H1 (cell line): ENCODE data around the gene HP1BP3. TPM values are rescaled to one million over a fixed set of nuclear protein-coding genes. Genes with fewer than 3 reads are reported as not detected.

Experiments used
- CTCF ChIA-PET: fragments of 300-600 bp; sonication (Branson Sonifier 250); formaldehyde crosslinking; loops from one replicate; lab custom pipeline; 2021; ENCODE audit not compliant: partially characterized antibody; lab: Charles Lee
- POLR2A ChIA-PET: fragments of 300-600 bp; sonication (Branson Sonifier 250); formaldehyde crosslinking; loops from one replicate; lab custom pipeline; 2021; ENCODE audit warnings: inconsistent platforms; ENCODE audit not compliant: partially characterized antibody; lab: Charles Lee
- DNase-seq, 2 experiments: peaks; one replicate each; pipeline versions ENCODE4 v3.0.0 to v3.0.0-alpha.2; 2010 to 2022; ENCODE audit warnings: low spot score in 2 of 2, low read depth in 1 of 2, mixed read lengths in 1 of 2
- FAIRE-seq: peaks from 2 replicates; lab custom pipeline; 2011; peaks lifted over from hg19 to GRCh38; lab: Jason Lieb, UNC
- H2AFZ ChIP-seq: 2 replicates; pipeline ENCODE4 v1.8.1; 2012; ENCODE audit warnings: low read length, inconsistent platforms
- H2AK5ac ChIP-seq: 2 replicates; pipeline ENCODE4 v1.6.1; 2013; ENCODE audit warnings: low read depth, low read length
- H2BK120ac ChIP-seq: replicated peaks from 2 replicates; pipeline ENCODE3; 2013; ENCODE audit warnings: low read depth, low read length, inconsistent platforms
- H2BK12ac ChIP-seq: 2 replicates; pipeline ENCODE4 v1.6.1; 2013; ENCODE audit warnings: low read depth, low read length
- H2BK15ac ChIP-seq: 2 replicates; pipeline ENCODE4 v1.6.1; 2013; ENCODE audit warnings: low read length
- H2BK20ac ChIP-seq: 2 replicates; pipeline ENCODE4 v1.6.1; 2013; ENCODE audit warnings: low read length
- H2BK5ac ChIP-seq: 2 replicates; pipeline ENCODE4 v1.6.1; 2013; ENCODE audit warnings: low read depth, low read length
- H3K14ac ChIP-seq: 2 replicates; pipeline ENCODE4 v1.6.1; 2013; ENCODE audit warnings: inconsistent platforms; ENCODE audit not compliant: insufficient read length
- H3K18ac ChIP-seq: 2 replicates; pipeline ENCODE4 v1.6.1; 2013; ENCODE audit warnings: low read length; ENCODE audit errors: extremely low read depth
- H3K23ac ChIP-seq: 2 replicates; pipeline ENCODE4 v1.6.1; 2013; ENCODE audit warnings: inconsistent platforms; ENCODE audit not compliant: insufficient read length
- H3K23me2 ChIP-seq: 2 replicates; pipeline ENCODE4 v1.6.1; 2013; ENCODE audit warnings: low read depth, low read length
- H3K27ac ChIP-seq: 2 replicates; pipeline ENCODE4 v1.6.1; 2011; ENCODE audit warnings: low read depth, low read length, inconsistent platforms
- H3K27me3 ChIP-seq, 4 experiments: replicated peaks in 1 of 4; 1 replicate in 1 of 4; 2 replicates in 3 of 4; pipeline versions ENCODE4 v1.6.1 to v1.8.1; 2011 to 2013; ENCODE audit warnings: low read length in 3 of 4, mild to moderate bottlenecking in 3 of 4, inconsistent platforms in 2 of 4, mixed read lengths in 2 of 4, moderate library complexity in 1 of 4; ENCODE audit not compliant: control insufficient read depth in 3 of 4, insufficient read depth in 3 of 4; ENCODE audit errors: extremely low read depth in 1 of 4
- H3K36me3 ChIP-seq, 4 experiments: 2 replicates each; pipeline versions ENCODE4 v1.6.1 to v1.8.1; 2011 to 2013; ENCODE audit warnings: mild to moderate bottlenecking in 4 of 4, low read length in 3 of 4, moderate library complexity in 2 of 4, control low read depth in 1 of 4, inconsistent platforms in 1 of 4; ENCODE audit not compliant: insufficient read depth in 4 of 4, control insufficient read depth in 2 of 4
- H3K4ac ChIP-seq: replicated peaks from 2 replicates; pipeline ENCODE3; 2013; ENCODE audit warnings: low read length, low read depth, mixed read lengths, inconsistent platforms; ENCODE audit not compliant: insufficient read length
- H3K4me1 ChIP-seq, 4 experiments: replicated peaks in 1 of 4; 1 replicate in 1 of 4; 2 replicates in 3 of 4; pipeline versions ENCODE4 v1.6.1 to v1.8.1; 2011 to 2013; ENCODE audit warnings: low read length in 3 of 4, inconsistent platforms in 2 of 4, mixed read lengths in 1 of 4; ENCODE audit not compliant: insufficient read depth in 4 of 4, control insufficient read depth in 3 of 4
- H3K4me2 ChIP-seq, 2 experiments: 2 replicates each; pipeline versions ENCODE4 v1.6.1 to v1.8.1; 2011 to 2013; ENCODE audit warnings: low read depth in 2 of 2, low read length in 2 of 2, control low read depth in 1 of 2, inconsistent platforms in 1 of 2, mild to moderate bottlenecking in 1 of 2; ENCODE audit not compliant: insufficient read depth in 1 of 2
- H3K4me3 ChIP-seq, 4 experiments: fragments of 200-600, 300-600 bp in 1 of 4; sonication (generic), shearing (Covaris generic), sonication (Bioruptor Twin) in 1 of 4; 2 replicates each; pipeline versions ENCODE4 v1.5.1 to v1.8.1; 2011 to 2016; ENCODE audit warnings: low read length in 4 of 4, low read depth in 3 of 4, control low read depth in 2 of 4, inconsistent platforms in 2 of 4, mild to moderate bottlenecking in 2 of 4, mixed read lengths in 1 of 4, moderate library complexity in 1 of 4; ENCODE audit not compliant: insufficient read depth in 2 of 4; ENCODE audit errors: extremely low read depth in 1 of 4
- H3K56ac ChIP-seq: replicated peaks from 2 replicates; pipeline ENCODE3; 2013; ENCODE audit warnings: low read depth, mild to moderate bottlenecking, mixed read lengths, low read length, inconsistent platforms; ENCODE audit not compliant: insufficient read length
- H3K79me1 ChIP-seq: 2 replicates; pipeline ENCODE4 v1.6.1; 2013; ENCODE audit warnings: low read depth, low read length, control low read depth
- H3K79me2 ChIP-seq, 2 experiments: 2 replicates each; pipeline versions ENCODE4 v1.6.1 to v1.8.1; 2012 to 2013; ENCODE audit warnings: low read length in 2 of 2, mild to moderate bottlenecking in 2 of 2, inconsistent platforms in 1 of 2; ENCODE audit not compliant: insufficient read depth in 2 of 2, control insufficient read depth in 1 of 2
- H3K9ac ChIP-seq, 4 experiments: replicated peaks in 1 of 4; 1 replicate in 1 of 4; 2 replicates in 3 of 4; pipeline versions ENCODE4 v1.6.1 to v1.8.1; 2011 to 2013; ENCODE audit warnings: low read depth in 3 of 4, low read length in 3 of 4, control low read depth in 2 of 4, mild to moderate bottlenecking in 2 of 4, moderate library complexity in 2 of 4, inconsistent platforms in 1 of 4; ENCODE audit errors: extremely low read depth in 1 of 4
- H3K9me3 ChIP-seq, 2 experiments: 2 replicates each; pipeline versions ENCODE4 v1.6.1 to v1.8.1; 2012 to 2013; ENCODE audit warnings: mild to moderate bottlenecking in 2 of 2, moderate library complexity in 2 of 2, control low read depth in 1 of 2, inconsistent platforms in 1 of 2, low read depth in 1 of 2, low read length in 1 of 2, mixed read lengths in 1 of 2; ENCODE audit not compliant: insufficient read depth in 2 of 2
- H4K20me1 ChIP-seq, 2 experiments: replicated peaks in 1 of 2; 2 replicates each; pipeline versions ENCODE3 to v1.8.1; 2011 to 2013; ENCODE audit warnings: inconsistent platforms in 2 of 2, low read length in 2 of 2, mild to moderate bottlenecking in 1 of 2; ENCODE audit not compliant: insufficient read depth in 2 of 2, control insufficient read depth in 1 of 2
- H4K5ac ChIP-seq: 2 replicates; pipeline ENCODE4 v1.6.1; 2013; ENCODE audit warnings: low read length, low read depth, mixed read lengths, inconsistent platforms; ENCODE audit not compliant: insufficient read length
- H4K8ac ChIP-seq: 2 replicates; pipeline ENCODE4 v1.8.0; 2013; ENCODE audit warnings: mild to moderate bottlenecking, moderate library complexity, low read length, inconsistent platforms; ENCODE audit not compliant: insufficient read depth; ENCODE audit errors: extremely low read depth
- H4K91ac ChIP-seq: replicated peaks from 2 replicates; pipeline ENCODE3; 2013; ENCODE audit warnings: low read length, mixed read lengths, inconsistent platforms; ENCODE audit not compliant: insufficient read length
- JUND ChIP-seq: IDR thresholded peaks from 2 replicates; pipeline ENCODE4 v1.6.1; 2011; ENCODE audit warnings: mild to moderate bottlenecking, improper control_type of control experiment, low read length
- WGBS, 2 experiments: shearing (Covaris generic) in 1 of 2; methylation state at CpG; one replicate each; pipeline versions ENCODE4 v1.1.6 to v1.1.7; 2013 to 2015; ENCODE audit warnings: low lambda C conversion rate in 2 of 2, mixed read lengths in 2 of 2, inconsistent platforms in 1 of 2, low coverage in 1 of 2, missing lambda C conversion rate in 1 of 2; ENCODE audit not compliant: insufficient replicate concordance in 2 of 2, insufficient coverage in 1 of 2, insufficient read length in 1 of 2; ENCODE audit errors: extremely low coverage in 1 of 2, missing lambda C conversion rate in 1 of 2; 5-methylcytosine and 5-hydroxymethylcytosine counted together
- polyA plus RNA-seq, 7 experiments: library from polyadenylated mRNA; depleted of rRNA in 3 of 7; stranded (reverse) in 5 of 7; unstranded in 2 of 7; fragments of >200 nt in 5 of 7; fragments of 200-250 nt in 2 of 7; gene quantifications; 1 replicate in 5 of 7; 2 replicates in 1 of 7; 4 replicates in 1 of 7; pipeline versions ENCODE4 v1.2.1 to v1.2.3, GENCODE V29; 2011 to 2013; ENCODE audit warnings: missing spikeins in 2 of 7, mixed read lengths in 2 of 7
- total RNA-seq: library from RNA; stranded (reverse); fragmentation: NEBNext Ultra II Directional; extraction: Animal tissue kit (Norgen Biotek cat#: 25700); gene quantifications from 2 replicates; pipeline ENCODE4 v1.2.1, GENCODE V29; 2021

Gene HP1BP3
- total and polyA plus RNA-seq, 2 of the 8 experiments (the other 6 are each of a cell fraction or from before 2014, with no cell fraction given), result 47.4 to 125 TPM

GRCh38 chr1:20693623-20694022 lies 93.5 kb downstream of the HP1BP3 start:
- no peak overlapping the region for H3K23ac ChIP-seq
- H3K36me3 ChIP-seq, result peaks cover 0 to 3% (median 0%) of the 10 kb centered on the region in 4 experiments; a peak in 1 of 8 replicates
- H3K4ac ChIP-seq, result no peak overlapping the region
- FAIRE-seq (no peak), DNase-seq (no peak)
- H3K9me3 ChIP-seq, result no peaks in the 10 kb centered on the region
- H2BK20ac ChIP-seq, result no peak overlapping the region
- no peak overlapping the region for H2BK5ac ChIP-seq
- 88% methylated on average over 2 of the region's 2 CpGs; no CpG with 5 or more reads in 1 of the 2 experiments for WGBS, 2 experiments
- no peak overlapping the region for H2AFZ ChIP-seq
- no peak overlapping the region for H3K4me3 ChIP-seq
- no peak overlapping the region for H3K18ac ChIP-seq
- H4K5ac ChIP-seq, result no peak overlapping the region
- no peaks in the 10 kb centered on the region; a peak in 1 of 7 replicates for H3K27me3 ChIP-seq
- no peak overlapping the region for H2BK120ac ChIP-seq
- no peak overlapping the region for H2BK15ac ChIP-seq
- no peak overlapping the region for H2AK5ac ChIP-seq
- H3K56ac ChIP-seq, result no peak overlapping the region
- no peaks in the 10 kb centered on the region for H3K79me2 ChIP-seq
- H3K23me2 ChIP-seq, result peaks cover 5% of the 10 kb centered on the region; the same call in 1 of the 2 replicates
- no peak overlapping the region for H3K4me2 ChIP-seq
- H3K79me1 ChIP-seq, result no peaks in the 10 kb centered on the region
- H3K27ac ChIP-seq, result no peak overlapping the region
- ChIA-PET CTCF (interaction anchor here (1.0 to 2.5 kb wide), 4 partner anchors 19 to 39 kb away, joined by 3 to 8 read pairs (median 4); no protein-coding TSS in a partner anchor), POLR2A (interaction anchor here (0.6 kb wide), 2 partner anchors 16 to 258 kb away, joined by 3 to 4 read pairs; no protein-coding TSS in a partner anchor)
- no peak overlapping the region for H3K14ac ChIP-seq
- peaks cover 2% of the 10 kb centered on the region in 2 experiments for H4K20me1 ChIP-seq
- no peak overlapping the region for H4K8ac ChIP-seq
- H3K4me1 ChIP-seq, result peaks cover 0 to 6% (median 4%) of the 10 kb centered on the region in 4 experiments; a peak in 3 of 7 replicates
- TF ChIP-seq JUND, result no peak
- H4K91ac ChIP-seq, result no peak overlapping the region
- H2BK12ac ChIP-seq, result no peak overlapping the region
- H3K9ac ChIP-seq, result no peak overlapping the region

Other genes with a start within 250 kb of the HP1BP3 start
- gene FAM43B, start 234.7 kb downstream of the HP1BP3 start, total RNA-seq, result 1.9 and 2.2 TPM in 2 replicates
- gene FAM43B, start 234.7 kb downstream of the HP1BP3 start, polyA plus RNA-seq (2011; rRNA removed), result 0.88 and 1.0 TPM in 2 replicates
- gene CDA, start 198.2 kb downstream of the HP1BP3 start, total RNA-seq, result 3.3 and 4.4 TPM in 2 replicates
- 11.3 TPM in 2 replicates for gene CDA, start 198.2 kb downstream of the HP1BP3 start, polyA plus RNA-seq (2011; rRNA removed)
- 19.3 and 20.5 TPM in 2 replicates for gene PINK1, start 153.8 kb downstream of the HP1BP3 start, total RNA-seq
- 16.1 and 21.0 TPM in 2 replicates for gene PINK1, start 153.8 kb downstream of the HP1BP3 start, polyA plus RNA-seq (2011; rRNA removed)
- 253 and 260 TPM in 2 replicates for gene DDOST, start 125.9 kb downstream of the HP1BP3 start, total RNA-seq
- 300 and 336 TPM in 2 replicates for gene DDOST, start 125.9 kb downstream of the HP1BP3 start, polyA plus RNA-seq (2011; rRNA removed)
- gene KIF17, start 69.3 kb downstream of the HP1BP3 start, total RNA-seq, result 9.9 and 10.4 TPM in 2 replicates
- 6.9 and 10.5 TPM in 2 replicates for gene KIF17, start 69.3 kb downstream of the HP1BP3 start, polyA plus RNA-seq (2011; rRNA removed)
- 18.3 and 18.4 TPM in 2 replicates for gene SH2D5, start 54.6 kb downstream of the HP1BP3 start, total RNA-seq
- gene SH2D5, start 54.6 kb downstream of the HP1BP3 start, polyA plus RNA-seq (2011; rRNA removed), result 13.2 and 16.7 TPM in 2 replicates